Neuronal stem cell (in vitro differentiated cells): Measurements from ENCODE around the gene UBAC1.

ENCODE experiments used
- DNase-seq: peaks from one replicate; pipeline ENCODE4 v3.0.0-alpha.2; 2013; ENCODE audit warnings: low spot score
- H2AFZ ChIP-seq: one replicate; pipeline ENCODE4 v1.6.1; 2013; ENCODE audit warnings: mild to moderate bottlenecking, low read length, inconsistent platforms
- H2AK5ac ChIP-seq: 2 replicates; pipeline ENCODE4 v1.6.1; 2013; ENCODE audit warnings: low read depth, mild to moderate bottlenecking, inconsistent platforms, low read length, moderate library complexity, mixed read lengths
- H2BK120ac ChIP-seq: 2 replicates; pipeline ENCODE4 v1.6.1; 2013; ENCODE audit warnings: low read depth, mild to moderate bottlenecking, inconsistent platforms, low read length, moderate library complexity, mixed read lengths
- H2BK12ac ChIP-seq: one replicate; pipeline ENCODE4 v1.6.1; 2013; ENCODE audit warnings: low read length, inconsistent platforms
- H2BK15ac ChIP-seq: 2 replicates; pipeline ENCODE4 v1.6.1; 2013; ENCODE audit warnings: mild to moderate bottlenecking, low read length, inconsistent platforms, mixed read lengths
- H2BK5ac ChIP-seq: one replicate; pipeline ENCODE4 v1.6.1; 2013; ENCODE audit warnings: inconsistent platforms, mild to moderate bottlenecking, low read length, moderate library complexity
- H3K14ac ChIP-seq: one replicate; pipeline ENCODE4 v1.6.1; 2013; ENCODE audit warnings: low read length, inconsistent platforms
- H3K18ac ChIP-seq: 2 replicates; pipeline ENCODE4 v1.6.1; 2013; ENCODE audit warnings: low read length, inconsistent platforms
- H3K23ac ChIP-seq: 2 replicates; pipeline ENCODE4 v1.6.1; 2013; ENCODE audit warnings: low read depth, mild to moderate bottlenecking, mixed read lengths, low read length, inconsistent platforms; ENCODE audit not compliant: poor library complexity
- H3K27ac ChIP-seq: replicated peaks from 3 replicates; pipeline ENCODE4 v1.5.1; 2013; ENCODE audit warnings: low read length, inconsistent platforms
- H3K27me3 ChIP-seq, 3 experiments: 2 replicates each; pipeline ENCODE4 v1.6.1; 2013; ENCODE audit warnings: low read length in 3 of 3, mild to moderate bottlenecking in 2 of 3, inconsistent platforms in 1 of 3, low read depth in 1 of 3, mixed read lengths in 1 of 3, moderate library complexity in 1 of 3; ENCODE audit not compliant: control insufficient read depth in 3 of 3, insufficient read depth in 3 of 3
- H3K36me3 ChIP-seq, 2 donors: replicated peaks in 1 of 2; 2 replicates each; pipeline ENCODE4 v1.6.1; 2013; ENCODE audit warnings: low read length in 2 of 2; ENCODE audit not compliant: control insufficient read depth in 2 of 2, insufficient read depth in 2 of 2
- H3K4ac ChIP-seq: 2 replicates; pipeline ENCODE4 v1.6.1; 2013; ENCODE audit warnings: inconsistent platforms, mild to moderate bottlenecking, low read length, moderate library complexity
- H3K4me1 ChIP-seq, 2 donors: 1 replicate in 1 of 2; 2 replicates in 1 of 2; pipeline ENCODE4 v1.6.1; 2013; ENCODE audit warnings: low read length in 2 of 2, low read depth in 1 of 2; ENCODE audit not compliant: control insufficient read depth in 2 of 2, insufficient read depth in 1 of 2
- H3K4me2 ChIP-seq: one replicate; pipeline ENCODE4 v1.6.1; 2013; ENCODE audit warnings: mild to moderate bottlenecking, low read length, inconsistent platforms; ENCODE audit not compliant: insufficient read depth, poor library complexity, severe bottlenecking
- H3K4me3 ChIP-seq, 2 donors: 2 replicates each; pipeline ENCODE4 v1.5.1; 2013; ENCODE audit warnings: low read length in 2 of 2, mild to moderate bottlenecking in 2 of 2, inconsistent platforms in 1 of 2, moderate library complexity in 1 of 2
- H3K79me1 ChIP-seq: one replicate; pipeline ENCODE4 v1.6.1; 2013; ENCODE audit warnings: low read depth, mild to moderate bottlenecking, inconsistent platforms, low read length, moderate library complexity
- H3K9ac ChIP-seq: one replicate; pipeline ENCODE4 v1.6.1; 2013; ENCODE audit warnings: mild to moderate bottlenecking, low read depth, low read length, inconsistent platforms; ENCODE audit not compliant: poor library complexity
- H3K9me3 ChIP-seq, 2 donors: replicated peaks in 1 of 2; 2 replicates each; pipeline versions ENCODE3 to v1.6.1; 2013; ENCODE audit warnings: low read length in 2 of 2, mild to moderate bottlenecking in 2 of 2, inconsistent platforms in 1 of 2, low read depth in 1 of 2, mixed read lengths in 1 of 2, moderate library complexity in 1 of 2; ENCODE audit not compliant: control insufficient read depth in 2 of 2, insufficient read depth in 1 of 2
- H4K8ac ChIP-seq: one replicate; pipeline ENCODE4 v1.6.1; 2013; ENCODE audit warnings: low read depth, mild to moderate bottlenecking, inconsistent platforms, low read length, moderate library complexity
- H4K91ac ChIP-seq: one replicate; pipeline ENCODE4 v1.6.1; 2013; ENCODE audit warnings: low read length, low read depth, mild to moderate bottlenecking, inconsistent platforms; ENCODE audit not compliant: poor library complexity
- WGBS, 2 donors: extraction: QIAGEN DNeasy Blood & Tissue Kit; methylation state at CpG; one replicate each; pipeline ENCODE4 v1.1.7; 2013; ENCODE audit warnings: missing lambda C conversion rate in 2 of 2, mixed read lengths in 1 of 2; ENCODE audit not compliant: insufficient read length in 2 of 2, insufficient replicate concordance in 1 of 2; ENCODE audit errors: extremely low coverage in 2 of 2; 5-methylcytosine and 5-hydroxymethylcytosine counted together

UBAC1 gene

DNA sequence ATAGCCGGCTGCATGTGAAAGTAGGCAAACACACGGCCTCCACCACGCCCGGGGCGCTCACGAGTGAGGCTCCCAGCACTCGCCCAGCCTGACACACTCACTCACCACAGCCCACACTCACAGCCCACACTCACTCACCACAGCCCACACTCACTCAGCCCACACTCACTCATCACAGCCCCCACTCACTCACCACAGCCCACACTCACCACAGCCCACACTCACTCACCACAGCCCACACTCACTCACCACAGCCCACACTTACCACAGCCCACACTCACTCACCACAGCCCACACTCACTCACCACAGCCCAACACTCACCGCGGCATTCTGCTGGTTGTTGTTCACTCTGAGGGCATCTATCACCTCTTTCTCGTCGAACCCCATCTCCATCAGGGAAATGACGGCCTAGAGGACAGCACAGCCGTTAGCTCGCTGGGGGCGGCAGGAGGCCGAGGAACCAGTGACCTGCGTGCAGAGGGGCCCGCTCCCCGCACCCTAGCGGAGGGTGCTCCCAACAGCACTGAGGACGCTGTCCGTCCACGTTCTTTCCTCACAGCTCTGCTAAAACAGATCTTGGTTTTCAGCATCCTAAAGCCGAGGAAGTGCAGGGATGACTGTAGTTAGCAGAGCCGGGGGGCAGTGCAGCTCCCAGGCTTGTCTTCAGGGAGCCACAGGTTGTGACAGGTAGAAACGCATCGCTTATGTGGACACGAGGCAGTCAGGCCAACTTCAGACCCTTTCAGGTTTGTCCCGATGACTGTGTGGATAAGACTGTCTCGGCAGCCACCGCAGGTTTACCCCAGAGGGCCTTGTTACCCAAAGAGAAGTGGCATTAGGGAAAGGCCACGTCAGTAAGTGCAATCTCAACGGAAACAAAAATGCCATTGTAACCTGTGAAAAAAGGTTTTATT is 21.6 kb downstream of the UBAC1 start:
- H3K27ac ChIP-seq = no peak overlapping the region
- H2BK120ac ChIP-seq = no peak overlapping the region
- no peak overlapping the region for H3K4me2 ChIP-seq
- no peak overlapping the region for H3K23ac ChIP-seq
- H4K8ac ChIP-seq = no peak overlapping the region
- no peak overlapping the region for H2BK12ac ChIP-seq
- peaks cover 11 to 15% of the 10 kb centered on the region in 2 donors for H3K9me3 ChIP-seq
- no peak overlapping the region for H2AK5ac ChIP-seq
- DNase-seq = no peak
- no peaks in the 10 kb centered on the region for H3K4me1 ChIP-seq
- H3K4ac ChIP-seq = no peak overlapping the region
- no peak overlapping the region for H3K9ac ChIP-seq
- no peak overlapping the region for H3K14ac ChIP-seq
- no peak overlapping the region for H3K18ac ChIP-seq
- no peak overlapping the region for H2BK15ac ChIP-seq
- WGBS, 2 donors = no CpG with 5 or more reads among the region's 33 CpGs
- H2BK5ac ChIP-seq = no peak overlapping the region
- peaks cover 34 to 82% of the 10 kb centered on the region in 2 donors for H3K36me3 ChIP-seq
- no peak overlapping the region for H2AFZ ChIP-seq
- H3K79me1 ChIP-seq = peaks cover 2% of the 10 kb centered on the region
- H4K91ac ChIP-seq = no peak overlapping the region
- no peaks in the 10 kb centered on the region for H3K27me3 ChIP-seq
- H3K4me3 ChIP-seq = peak overlapping the region in 1 of 2 donors; percentile 36

DNA sequence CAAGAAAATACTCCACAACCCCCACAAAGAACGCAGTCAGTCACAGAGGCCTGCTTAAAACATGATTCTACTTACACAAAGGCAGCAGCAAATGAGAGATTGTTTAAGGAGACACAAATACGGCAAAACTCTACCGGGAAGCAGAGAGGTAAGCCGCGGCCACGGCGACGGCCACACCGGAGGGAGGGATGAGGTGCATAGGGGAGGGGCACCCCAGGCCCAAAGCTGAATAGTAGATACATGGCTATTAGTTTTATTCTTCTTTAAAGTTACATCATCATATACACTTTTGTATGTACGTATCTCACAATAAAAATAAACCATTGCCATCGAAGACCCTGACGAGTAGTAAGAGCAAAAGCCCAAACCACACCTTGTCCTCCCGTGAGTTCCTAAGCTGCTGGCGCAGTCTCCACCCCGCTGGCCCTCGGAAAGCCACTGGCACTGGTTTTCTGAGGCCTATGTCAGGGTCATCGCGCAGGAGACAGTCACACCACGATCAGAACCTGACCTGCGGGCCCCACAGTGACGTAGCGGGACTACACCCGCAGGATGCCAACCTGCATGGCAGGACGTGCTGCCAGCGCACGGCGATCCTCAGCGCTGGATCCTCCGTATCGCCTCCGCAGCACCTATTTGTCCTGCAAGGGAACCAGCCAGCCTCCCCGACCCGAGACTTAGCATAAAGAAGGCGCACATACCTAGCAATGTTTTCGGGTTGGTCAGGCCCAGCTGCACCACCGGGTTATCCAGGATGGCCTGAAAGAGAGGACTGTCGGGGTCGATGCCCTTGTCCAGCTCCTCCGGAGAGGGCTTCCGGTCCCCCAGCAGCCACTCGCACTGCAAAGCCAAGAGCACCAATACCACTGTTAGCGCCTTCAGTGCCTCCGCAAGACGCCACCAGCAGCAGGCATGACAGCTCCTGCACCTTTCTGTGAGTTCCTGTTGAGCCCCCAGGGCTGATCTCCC is 23.4 kb downstream of the UBAC1 start:
- Histone ChIP-seq H2AK5ac (no peak overlapping the region), H4K91ac (no peak overlapping the region), H2BK15ac (no peak overlapping the region), H2BK12ac (no peak overlapping the region), H3K36me3 (peaks cover 41 to 79% of the 10 kb centered on the region in 2 donors), H3K4me3 (peak overlapping the region in 1 of 2 donors; percentile 9), H3K27ac (no peak overlapping the region), H3K9ac (peak overlapping the region; percentile 70), H2BK120ac (peak overlapping the region; percentile 8), H3K4me2 (no peak overlapping the region), H3K14ac (no peak overlapping the region), H3K4me1 (no peaks in the 10 kb centered on the region), H3K18ac (no peak overlapping the region), H4K8ac (peak overlapping the region; percentile 17), H3K4ac (no peak overlapping the region), H3K27me3 (no peaks in the 10 kb centered on the region), H3K9me3 (peaks cover 13 to 15% of the 10 kb centered on the region in 2 donors), H3K23ac (no peak overlapping the region), H2BK5ac (no peak overlapping the region), H2AFZ (no peak overlapping the region), H3K79me1 (peaks cover 2% of the 10 kb centered on the region)
- no CpG with 5 or more reads among the region's 44 CpGs for WGBS, 2 donors
- DNase-seq = no peak

- no peak overlapping the region for H3K27ac ChIP-seq
- H2BK120ac ChIP-seq = no peak overlapping the region
- no peak overlapping the region for H3K23ac ChIP-seq
- H2BK12ac ChIP-seq = no peak overlapping the region
- no peak overlapping the region for H3K18ac ChIP-seq
- no peak overlapping the region for H3K4me3 ChIP-seq
- no peak for DNase-seq
- H4K8ac ChIP-seq = no peak overlapping the region
- H3K4ac ChIP-seq = no peak overlapping the region
- H3K14ac ChIP-seq = no peak overlapping the region
- H3K4me2 ChIP-seq = no peak overlapping the region
- H2BK5ac ChIP-seq = no peak overlapping the region
- no peaks in the 10 kb centered on the region for H3K27me3 ChIP-seq
- H4K91ac ChIP-seq = no peak overlapping the region
- H3K4me1 ChIP-seq = no peaks in the 10 kb centered on the region
- no peak overlapping the region for H2BK15ac ChIP-seq
- no peak overlapping the region for H2AFZ ChIP-seq
- H3K36me3 ChIP-seq = peaks cover 31 to 64% of the 10 kb centered on the region in 2 donors
- no peak overlapping the region for H3K9ac ChIP-seq
- H3K79me1 ChIP-seq = no peaks in the 10 kb centered on the region
- H3K9me3 ChIP-seq = peaks cover 15 to 16% of the 10 kb centered on the region in 2 donors
- H2AK5ac ChIP-seq = no peak overlapping the region
- no CpG with 5 or more reads among the region's 13 CpGs for WGBS, 2 donors
Measured at GRCh38 chr9:135933114-135933513, 28.1 kb downstream of the UBAC1 start.
